Testis (tissue), 5 donors: ENCODE measurements around the gene SBK1. TPM values are rescaled to one million over a fixed set of nuclear protein-coding genes. Genes with fewer than 3 reads are reported as not detected.
A peak's percentile ranks its signal among the peaks of the same experiment; 100 is the strongest.
"Not testable (repeated sequence)": the region's sequence is repeated elsewhere in the genome, so short reads cannot be mapped to it uniquely, and the experiment has no call there.

Experiments
- DNase-seq: peaks from one replicate; pipeline ENCODE4 v3.0.0-alpha.2; 2019
- H3K27ac ChIP-seq, 2 donors: fragments of 200-600 bp; sonication (generic); one replicate each; pipeline ENCODE4 v1.5.1; 2019
- H3K27me3 ChIP-seq: fragments of 200-600 bp; sonication (generic); one replicate; pipeline ENCODE4 v1.5.1; 2019
- H3K36me3 ChIP-seq: fragments of 200-600 bp; sonication (generic); one replicate; pipeline ENCODE4 v1.5.1; 2017; ENCODE audit warnings: low read depth; ENCODE audit errors: missing control alignments
- H3K4me1 ChIP-seq: fragments of 200-600 bp; sonication (generic); one replicate; pipeline ENCODE4 v1.5.1; 2019
- H3K4me3 ChIP-seq, 2 donors: fragments of 200-600 bp; sonication (generic); one replicate each; pipeline ENCODE4 v1.5.1; 2017 to 2019
- H3K9me3 ChIP-seq: fragments of 200-600 bp; sonication (generic); one replicate; pipeline ENCODE4 v1.5.1; 2017
- CTCF ChIP-seq, 3 experiments: fragments of 450-650 bp in 2 of 3; fragments of 200-600 bp in 1 of 3; sonication (generic) in 1 of 3; IDR thresholded peaks; one replicate each; pipeline ENCODE4 v1.5.1; 2016 to 2019; ENCODE audit warnings: antibody characterized with exemption in 3 of 3, mild to moderate bottlenecking in 2 of 3, moderate library complexity in 1 of 3
- POLR2A ChIP-seq: fragments of 450-650 bp; IDR thresholded peaks from one replicate; pipeline ENCODE4 v1.6.1; 2017; ENCODE audit warnings: antibody characterized with exemption, mild to moderate bottlenecking, moderate library complexity
- WGBS, 2 donors: methylation state at CpG; one replicate each; pipeline ENCODE4 v1.1.5; 2018; 5-methylcytosine and 5-hydroxymethylcytosine counted together
- intact Hi-C: fragments of 100-400 bp; cut with DNase I; formaldehyde crosslinking; loops from one replicate; pipeline ENCODE4 v1.15.1; 2023; ENCODE audit warnings: low total_unique reads
- long read RNA-seq, 2 donors: transcript quantifications; one replicate each; lab custom pipeline, GENCODE V29; 2026
- polyA plus RNA-seq: library from polyadenylated mRNA; stranded (reverse); fragments of 350-450 nt; fragmentation: Illumina TruSeq; extraction: RNeasy Lipid Tissue Mini Kit (QIAGEN cat#74804); gene quantifications from one replicate; pipeline ENCODE4 v1.2.3, GENCODE V29; 2014; ENCODE audit warnings: low read depth, low replicate concordance; ENCODE audit not compliant: insufficient read depth
- total RNA-seq, 2 donors: library from RNA; depleted of rRNA; stranded (reverse); fragments of >200 nt; gene quantifications; one replicate each; pipeline ENCODE4 v1.2.3, GENCODE V29; 2016

The SBK1 gene
- total RNA-seq = 1 to 10 TPM; 4.6 to 8.1 TPM
- 4.1 TPM for polyA plus RNA-seq
- long read RNA-seq, donor 1, full-length matches to known transcripts = 8 of 8 reads
- long read RNA-seq, donor 1, partial matches to known transcripts = 0 of 8 reads
- long read RNA-seq, donor 1, other reads (novel, unspliced or antisense) = 0 of 8 reads
- long read RNA-seq, donor 2, full-length matches to known transcripts = 1 of 1 reads
- long read RNA-seq, donor 2, partial matches to known transcripts = 0 of 1 reads
- long read RNA-seq, donor 2, other reads (novel, unspliced or antisense) = 0 of 1 reads

- TF ChIP-seq CTCF (IDR thresholded peaks at IDR 0.05) = no peak
- no peak for TF ChIP-seq POLR2A
- H3K27me3 ChIP-seq = no peaks in the 10 kb centered on the region
- intact Hi-C loops = no loop called here
- peaks cover 12% of the 10 kb centered on the region for H3K4me1 ChIP-seq
- H3K36me3 ChIP-seq = no peaks in the 10 kb centered on the region
- WGBS, 2 donors = 2 to 6% methylated on average over 14 to 56 of the region's 88 CpGs
- H3K9me3 ChIP-seq = no peaks in the 10 kb centered on the region
- peak within 1 kb of the TSS in 1 of 2 donors; percentile 11 for H3K27ac ChIP-seq
- DNase-seq = peak; percentile 79
- peak within 1 kb of the TSS; percentile 47 to 56 for H3K4me3 ChIP-seq
Measured at GRCh38 chr16:28291651-28292626, at the start of gene SBK1. Gene SBK1 (plus strand): TSS chr16:28292525. CDS start chr16:28317392, 24,867 bp downstream.

GRCh38 chr16:28249483-28249882, 42.8 kb upstream of the SBK1 start:
- H3K4me3 ChIP-seq, DNase-seq, H3K4me1 ChIP-seq, H3K36me3 ChIP-seq, H3K9me3 ChIP-seq, H3K27ac ChIP-seq, H3K27me3 ChIP-seq, intact Hi-C loops: not testable (repeated sequence)
- 71 to 73% methylated on average over 2 of the region's 2 CpGs for WGBS, 2 donors

GRCh38 chr16:28250999-28251398, 41.3 kb upstream of the SBK1 start:
- no peak for TF ChIP-seq CTCF (IDR thresholded peaks at IDR 0.05)
- intact Hi-C loops = no loop called here
- no peak overlapping the region for H3K27ac ChIP-seq
- no peaks in the 10 kb centered on the region for H3K27me3 ChIP-seq
- H3K4me1 ChIP-seq = no peaks in the 10 kb centered on the region
- no peaks in the 10 kb centered on the region for H3K9me3 ChIP-seq
- H3K4me3 ChIP-seq = no peak overlapping the region
- no peaks in the 10 kb centered on the region for H3K36me3 ChIP-seq
- whole genome bisulfite sequencing, 2 donors = 64 to 74% methylated on average over 3 of the region's 3 CpGs
- DNase-seq = no peak

DNA sequence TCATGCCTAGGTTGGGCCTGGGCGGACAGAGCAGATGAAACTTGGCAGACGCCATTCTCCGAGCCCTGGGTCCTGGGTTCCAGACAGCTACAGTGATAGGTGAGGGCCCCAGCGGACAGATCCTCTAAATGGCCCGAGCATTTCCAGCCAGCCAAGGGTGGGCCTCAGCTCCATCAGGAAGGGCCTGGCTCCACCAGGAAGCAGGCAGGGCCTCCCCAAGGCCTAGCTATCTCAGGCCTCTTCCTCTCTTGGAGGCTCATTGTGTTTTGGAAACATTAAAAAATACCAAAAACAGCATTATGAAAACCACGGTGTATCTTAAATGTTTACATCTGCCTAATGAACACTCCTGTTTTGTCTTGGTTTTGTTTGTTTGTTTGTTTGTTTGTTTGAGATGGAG, 38.2 kb upstream of the SBK1 start:
- no peak for DNase-seq
- intact Hi-C loops = no loop called here
- Histone ChIP-seq H3K27ac (no peak overlapping the region), H3K4me3 (no peak overlapping the region), H3K27me3 (no peaks in the 10 kb centered on the region), H3K36me3 (no peaks in the 10 kb centered on the region), H3K9me3 (no peaks in the 10 kb centered on the region), H3K4me1 (peaks cover 9% of the 10 kb centered on the region)
- TF ChIP-seq POLR2A (no peak), CTCF (IDR thresholded peaks at IDR 0.05) (no peak)
- 92% methylated on average over 6 of the region's 6 CpGs for WGBS, 2 donors

GRCh38 chr16:28255838-28256237, 36.5 kb upstream of the SBK1 start:
- no peak overlapping the region for H3K4me3 ChIP-seq
- H3K9me3 ChIP-seq = no peaks in the 10 kb centered on the region
- 86 to 88% methylated on average over 12 of the region's 12 CpGs for WGBS, 2 donors
- TF ChIP-seq POLR2A (no peak), CTCF (IDR thresholded peaks at IDR 0.05) (no peak)
- DNase-seq = no peak
- H3K27me3 ChIP-seq = no peaks in the 10 kb centered on the region
- intact Hi-C loops = no loop called here
- no peaks in the 10 kb centered on the region for H3K36me3 ChIP-seq
- no peak overlapping the region for H3K27ac ChIP-seq
- peaks cover 9% of the 10 kb centered on the region for H3K4me1 ChIP-seq
